C4-2B (cell line): Measurements from ENCODE around the gene MAPKAPK2.

Experiments
- ZFX ChIP-seq: fragments of 450-650 bp; IDR thresholded peaks from 2 replicates; pipeline ENCODE4 v1.6.1; 2017
- TF ChIP-seq, protein P1 (sequence below): fragments of 450-650 bp; conservative IDR thresholded peaks from 2 replicates; pipeline ENCODE4 v1.5.1; 2017; ENCODE audit warnings: mild to moderate bottlenecking

DNA sequence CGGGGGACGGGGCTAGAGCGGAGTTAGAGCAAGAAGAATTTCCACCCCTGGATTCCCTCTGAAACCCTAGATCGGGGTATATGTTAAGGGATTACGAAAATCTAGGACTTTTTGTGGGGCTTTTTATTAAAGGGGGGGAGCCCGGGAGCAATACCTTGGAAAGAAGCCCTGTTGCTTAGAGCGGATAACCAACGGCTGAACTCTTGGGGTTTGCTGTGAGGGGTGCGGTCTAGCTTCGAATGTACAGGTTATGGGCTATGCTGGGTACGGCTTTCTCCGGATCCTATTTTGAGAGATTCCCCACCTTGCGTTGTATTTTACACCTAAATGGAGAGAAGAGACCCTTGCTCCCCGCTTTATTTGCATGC, 48.7 kb upstream of the MAPKAPK2 start:
- TF ChIP-seq, protein P1, sequence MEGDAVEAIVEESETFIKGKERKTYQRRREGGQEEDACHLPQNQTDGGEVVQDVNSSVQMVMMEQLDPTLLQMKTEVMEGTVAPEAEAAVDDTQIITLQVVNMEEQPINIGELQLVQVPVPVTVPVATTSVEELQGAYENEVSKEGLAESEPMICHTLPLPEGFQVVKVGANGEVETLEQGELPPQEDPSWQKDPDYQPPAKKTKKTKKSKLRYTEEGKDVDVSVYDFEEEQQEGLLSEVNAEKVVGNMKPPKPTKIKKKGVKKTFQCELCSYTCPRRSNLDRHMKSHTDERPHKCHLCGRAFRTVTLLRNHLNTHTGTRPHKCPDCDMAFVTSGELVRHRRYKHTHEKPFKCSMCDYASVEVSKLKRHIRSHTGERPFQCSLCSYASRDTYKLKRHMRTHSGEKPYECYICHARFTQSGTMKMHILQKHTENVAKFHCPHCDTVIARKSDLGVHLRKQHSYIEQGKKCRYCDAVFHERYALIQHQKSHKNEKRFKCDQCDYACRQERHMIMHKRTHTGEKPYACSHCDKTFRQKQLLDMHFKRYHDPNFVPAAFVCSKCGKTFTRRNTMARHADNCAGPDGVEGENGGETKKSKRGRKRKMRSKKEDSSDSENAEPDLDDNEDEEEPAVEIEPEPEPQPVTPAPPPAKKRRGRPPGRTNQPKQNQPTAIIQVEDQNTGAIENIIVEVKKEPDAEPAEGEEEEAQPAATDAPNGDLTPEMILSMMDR, result no peak
- no peak for TF ChIP-seq ZFX
